Measurements from ENCODE around the gene ABI3BP. TPM values are rescaled to one million over a fixed set of nuclear protein-coding genes. Genes with fewer than 3 reads are reported as not detected.

ABI3BP gene
- total RNA-seq, 1 donor from 2014 or later = 40.7 TPM

DNA sequence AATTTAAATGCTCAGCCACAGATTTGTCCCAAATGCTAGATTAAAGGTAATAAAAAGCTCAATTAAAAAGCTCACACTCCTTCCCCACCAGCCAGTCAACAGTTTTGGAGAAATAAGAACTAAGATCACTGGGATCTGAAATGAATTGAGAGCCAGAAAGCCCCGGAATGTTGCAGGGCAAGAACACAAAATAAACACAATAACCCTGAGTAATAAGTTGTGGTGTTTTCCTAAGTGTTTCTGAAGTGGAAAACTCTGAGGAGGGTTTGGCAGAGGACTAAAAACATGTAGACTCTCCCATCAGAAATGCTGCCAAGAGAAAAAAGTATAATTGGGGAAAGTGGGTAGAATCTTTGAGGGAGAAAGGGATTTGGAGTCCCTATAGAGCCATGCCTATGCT lies 127.8 kb downstream of the ABI3BP start:
- DNase-seq (ENCODE audit: missing footprints) = no peak
- intact Hi-C loops (cut with DNase I) = no loop called here
- ATAC-seq = no peak

- no peak for ATAC-seq
Observed at GRCh38 chr3:100864471-100865250, 128.6 kb downstream of the ABI3BP start.

GRCh38 chr3:100857863-100858262 lies 135.4 kb downstream of the ABI3BP start:
- intact Hi-C loops (cut with DNase I) = no loop called here
- ATAC-seq (no peak), DNase-seq (ENCODE audit: missing footprints) (no peak)

More at GRCh38 chr3:100864471-100865250, 128.6 kb downstream of the ABI3BP start:
- no peak for DNase-seq (ENCODE audit: missing footprints)
- intact Hi-C loops (cut with DNase I) = no loop called here

GRCh38 chr3:100856821-100857220 lies 136.4 kb downstream of the ABI3BP start:
- ATAC-seq = no peak
- DNase-seq (ENCODE audit: missing footprints) = no peak
- intact Hi-C loops (cut with DNase I) = no loop called here

DNA sequence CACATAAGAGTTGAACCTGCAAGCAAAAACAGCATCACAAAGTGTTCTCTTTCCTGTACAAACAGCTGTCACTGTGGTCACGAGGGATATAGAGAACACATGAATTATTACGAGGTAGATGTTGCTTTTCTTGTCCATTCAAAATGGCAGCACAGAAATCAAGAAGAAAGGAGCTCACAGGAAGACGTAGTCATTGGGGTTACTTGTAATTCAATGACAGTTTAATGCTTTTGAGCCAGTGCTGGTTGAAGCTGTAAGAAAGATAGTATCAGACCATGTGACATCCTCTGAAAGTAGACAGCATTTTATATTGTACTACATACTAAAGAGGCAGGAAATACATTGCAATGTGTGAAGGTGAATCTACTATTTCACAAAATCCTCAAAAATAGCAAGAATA lies 140.4 kb downstream of the ABI3BP start:
- ATAC-seq (no peak), DNase-seq (ENCODE audit: missing footprints) (no peak)
- intact Hi-C loops (cut with DNase I) = no loop called here

GRCh38 chr3:100850701-100851100 lies 142.5 kb downstream of the ABI3BP start:
- ATAC-seq (no peak), DNase-seq (ENCODE audit: missing footprints) (no peak)
- intact Hi-C loops (cut with DNase I) = no loop called here

- intact Hi-C loops (cut with DNase I) = no loop called here
- DNase-seq (ENCODE audit: missing footprints) (no peak), ATAC-seq (no peak)
Observed at GRCh38 chr3:100850156-100850555, 143.1 kb downstream of the ABI3BP start.

DNA sequence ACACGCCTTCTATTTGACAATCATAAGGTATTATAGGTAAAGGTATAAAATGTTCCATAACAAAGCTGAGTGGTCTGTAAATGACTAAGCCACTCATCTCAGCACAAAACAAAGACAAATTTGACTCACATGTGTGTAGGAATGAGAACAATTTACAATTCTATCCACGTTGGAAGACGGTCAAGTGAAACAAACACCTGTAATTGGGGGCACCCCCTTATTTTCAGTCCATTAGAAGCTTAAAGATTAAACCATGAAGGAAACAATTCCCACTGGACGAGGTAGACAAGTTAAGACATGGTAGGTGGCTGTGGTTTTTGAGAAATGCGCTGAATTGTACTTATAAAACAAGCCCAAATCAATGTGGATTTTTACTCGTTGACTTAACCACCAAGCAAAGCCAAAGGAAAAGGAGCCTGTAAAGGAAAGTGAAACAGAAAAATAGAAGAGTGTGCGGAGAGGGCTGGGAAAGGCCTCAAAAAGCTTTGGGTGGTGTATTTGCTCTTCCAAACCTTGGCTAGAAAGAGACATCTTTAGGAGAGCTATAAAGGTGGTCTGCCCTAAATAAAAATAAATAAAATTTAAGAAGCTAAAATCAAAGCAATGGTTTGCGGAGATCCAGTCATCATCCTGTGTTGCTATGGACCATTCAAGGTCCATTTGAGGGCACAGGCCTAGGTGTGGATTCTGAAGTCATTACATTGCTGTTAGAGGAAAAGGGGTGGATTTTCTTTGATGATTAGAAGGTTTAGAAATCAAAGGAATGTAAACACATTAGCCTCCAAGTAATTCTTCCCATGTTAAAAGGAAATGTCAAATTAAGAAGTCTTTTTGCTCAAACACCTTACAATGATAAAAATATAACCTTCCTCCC lies 148.9 kb downstream of the ABI3BP start:
- no peak for ATAC-seq
- no peak for DNase-seq (ENCODE audit: missing footprints)
- intact Hi-C loops (cut with DNase I) = no loop called here

DNA sequence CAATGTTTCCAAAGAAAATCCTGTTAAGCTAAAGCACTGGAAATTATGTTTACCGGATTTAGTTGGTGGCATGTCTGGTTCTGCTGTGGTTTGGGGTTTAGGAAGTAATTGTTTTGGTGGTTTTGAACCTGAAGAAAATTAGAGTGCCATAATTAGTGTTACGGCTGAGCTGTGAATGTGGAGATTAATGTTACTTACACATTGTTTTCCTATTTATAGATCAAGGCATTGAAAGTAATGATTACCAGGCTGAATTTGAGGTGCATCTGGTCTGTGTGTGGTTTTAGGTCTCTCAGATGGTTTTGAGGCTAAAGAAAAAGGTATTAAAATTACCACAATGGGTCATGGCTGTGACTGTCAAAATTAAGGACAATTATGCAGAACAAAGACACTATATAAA lies 155.1 kb downstream of the ABI3BP start:
- intact Hi-C loops (cut with DNase I) = no loop called here

GRCh38 chr3:100836661-100837060 lies 156.6 kb downstream of the ABI3BP start:
- intact Hi-C loops (cut with DNase I) = no loop called here
- DNase-seq (ENCODE audit: missing footprints) (no peak), ATAC-seq (no peak)

More for the DNA sequence above, 155.1 kb downstream of the ABI3BP start:
- DNase-seq (ENCODE audit: missing footprints) = no peak
- no peak for ATAC-seq

- ATAC-seq (no peak), DNase-seq (ENCODE audit: missing footprints) (no peak)
- intact Hi-C loops (cut with DNase I) = no loop called here
Observed at GRCh38 chr3:100834332-100834731, 158.9 kb downstream of the ABI3BP start.

DNA sequence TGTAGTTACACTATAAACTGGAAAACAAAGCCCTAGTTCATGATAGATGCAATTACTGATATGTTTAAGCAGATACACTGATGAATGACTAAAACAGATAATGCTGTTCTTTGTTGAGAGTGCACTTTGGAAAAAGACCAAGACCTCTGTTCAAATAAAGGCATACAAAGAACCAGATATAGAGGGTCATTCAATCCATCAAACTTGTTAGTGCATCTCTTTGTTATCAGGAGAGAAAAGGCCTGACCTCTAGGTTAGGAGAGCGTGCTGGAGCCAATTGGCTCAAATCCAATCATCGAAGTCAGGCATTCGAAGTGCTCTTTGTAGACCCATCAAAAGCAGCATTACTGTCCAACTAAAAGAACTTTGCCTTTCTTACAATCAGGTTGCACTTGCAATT lies 159.7 kb downstream of the ABI3BP start:
- DNase-seq (ENCODE audit: missing footprints) (no peak), ATAC-seq (no peak)
- intact Hi-C loops (cut with DNase I) = no loop called here

DNA sequence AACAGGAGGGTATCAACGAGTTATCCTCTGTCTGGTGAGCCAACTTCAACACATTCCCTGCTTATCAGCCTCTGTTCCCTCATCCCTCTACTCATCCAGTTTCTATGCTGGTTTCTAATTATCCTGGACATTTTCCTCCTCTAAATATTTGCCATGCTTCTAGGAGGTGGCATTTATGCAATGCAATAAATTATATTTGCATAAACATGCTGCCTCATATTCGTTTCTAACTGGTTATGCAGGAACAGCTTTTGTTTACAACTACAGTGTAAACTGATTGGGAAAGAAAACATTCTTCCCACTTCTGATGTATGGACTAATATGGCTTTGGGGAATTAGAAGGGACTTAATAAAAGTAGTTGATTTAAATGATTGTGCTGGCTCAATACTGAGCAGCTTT lies 161.6 kb downstream of the ABI3BP start:
- intact Hi-C loops (cut with DNase I) = no loop called here
- ATAC-seq (no peak), DNase-seq (ENCODE audit: missing footprints) (no peak)

- ATAC-seq = no peak
- no peak for DNase-seq (ENCODE audit: missing footprints)
- intact Hi-C loops (cut with DNase I) = no loop called here
Observed at GRCh38 chr3:100830931-100831330, 162.3 kb downstream of the ABI3BP start.

DNA sequence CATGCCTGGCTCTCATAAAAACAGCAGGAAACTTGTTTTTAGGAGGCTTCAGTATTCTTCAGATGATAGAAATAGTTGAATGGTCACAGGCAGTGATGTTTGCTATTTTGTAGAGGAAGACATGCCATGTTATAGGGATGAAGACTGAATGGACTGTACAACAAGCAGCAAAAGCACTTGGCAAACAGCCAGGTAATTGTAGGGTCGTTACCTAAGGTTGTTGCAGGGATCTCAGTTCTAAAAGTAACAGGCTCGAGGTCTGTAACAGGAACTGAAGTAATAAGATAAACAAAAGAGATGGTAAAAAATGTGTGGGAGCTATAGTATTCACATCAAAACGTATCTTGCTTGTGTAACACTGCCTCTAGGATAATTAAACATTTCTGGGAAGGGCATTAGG lies 167.6 kb downstream of the ABI3BP start:
- DNase-seq (ENCODE audit: missing footprints) (no peak), ATAC-seq (no peak)
- intact Hi-C loops (cut with DNase I) = no loop called here

DNA sequence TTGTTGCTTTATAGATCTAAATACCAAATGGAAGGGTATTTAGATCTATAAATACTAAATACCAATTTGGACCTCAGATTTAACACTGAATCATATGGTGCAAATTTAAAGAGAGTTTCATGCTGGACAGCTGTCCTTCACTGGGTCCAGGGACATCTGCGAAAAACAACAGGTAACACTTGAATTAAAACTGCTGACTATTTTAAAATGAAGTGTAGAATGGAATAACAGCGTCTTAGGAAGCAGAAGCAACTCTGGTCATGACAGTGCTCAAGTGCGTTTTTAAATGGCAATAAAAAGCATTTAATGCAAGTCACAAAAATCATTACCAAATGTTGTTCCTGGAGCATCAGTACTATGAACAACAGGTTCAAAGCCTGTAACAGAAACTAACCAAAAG lies 177.6 kb downstream of the ABI3BP start:
- intact Hi-C loops (cut with DNase I) = no loop called here
- no peak for ATAC-seq
- DNase-seq (ENCODE audit: missing footprints) = no peak

- ATAC-seq (no peak), DNase-seq (ENCODE audit: missing footprints) (no peak)
- intact Hi-C loops (cut with DNase I) = no loop called here
Observed at GRCh38 chr3:100813828-100814227, 179.4 kb downstream of the ABI3BP start.

DNA sequence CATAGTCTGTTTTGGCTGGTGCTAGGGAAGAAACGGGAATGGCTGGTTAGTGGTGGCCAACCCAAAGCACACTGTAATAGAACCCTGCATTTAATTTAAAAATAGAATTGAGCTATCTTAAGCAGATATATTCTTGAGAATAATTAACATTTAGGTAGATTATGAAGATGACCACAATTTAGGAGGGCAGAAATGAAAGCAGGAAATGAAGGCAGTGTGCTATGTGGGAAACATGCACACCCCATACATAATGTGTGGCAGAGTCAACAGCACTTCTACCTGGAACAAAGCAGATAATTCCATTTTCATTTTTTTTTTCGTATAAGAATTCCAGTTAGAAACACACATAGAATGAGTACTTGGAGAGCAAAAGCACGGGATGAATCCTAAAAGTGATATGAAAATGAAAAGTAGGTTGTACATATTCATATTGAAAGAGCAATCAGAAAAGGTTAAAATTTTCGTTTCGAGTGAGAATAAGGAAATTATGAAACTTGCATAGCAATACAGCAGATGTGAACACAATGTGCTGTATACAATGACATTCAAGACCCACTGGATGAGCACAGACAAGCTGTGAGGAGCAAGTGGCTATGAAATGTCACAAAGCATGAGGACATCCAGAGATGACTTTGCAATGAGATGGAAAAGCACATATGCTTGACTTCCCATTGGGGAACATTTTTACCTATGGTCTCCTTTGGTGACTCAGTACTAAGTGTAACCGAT lies 181.3 kb downstream of the ABI3BP start:
- ATAC-seq = no peak
- no peak for DNase-seq (ENCODE audit: missing footprints)
- intact Hi-C loops (cut with DNase I) = no loop called here

- no peak for ATAC-seq
- intact Hi-C loops (cut with DNase I) = no loop called here
- no peak for DNase-seq (ENCODE audit: missing footprints)
Observed at GRCh38 chr3:100810671-100811070, 182.6 kb downstream of the ABI3BP start.

All from Right ventricle myocardium inferior (tissue), 1 donor.